Body of pancreas (tissue), 4 donors: ENCODE measurements around the gene RBPJL.

ENCODE experiments used
- CTCF ChIP-seq, 7 experiments: fragments of 450-650 bp in 4 of 7; fragments of 200-600 bp in 3 of 7; sonication (generic) in 3 of 7; IDR thresholded peaks; one replicate each; pipeline ENCODE4 v1.5.1; 2016 to 2019; ENCODE audit warnings: antibody characterized with exemption in 7 of 7
- POLR2A ChIP-seq, 3 donors: fragments of 450-650 bp; IDR thresholded peaks; one replicate each; pipeline ENCODE4 v1.6.1; 2016; ENCODE audit warnings: antibody characterized with exemption in 3 of 3, mild to moderate bottlenecking in 2 of 3

GRCh38 chr20:45359069-45359405 lies 52.4 kb downstream of the RBPJL start:
- no peak for TF ChIP-seq CTCF (IDR thresholded peaks at IDR 0.05)
- TF ChIP-seq POLR2A (IDR thresholded peaks at IDR 0.05): no peak
